NOMO-1 (cell line): ENCODE data around the gene SMAD1.
A peak's percentile ranks its signal among the peaks of the same experiment; 100 is the strongest.
"Not testable (repeated sequence)": the region's sequence is repeated elsewhere in the genome, so short reads cannot be mapped to it uniquely, and the experiment has no call there.

ENCODE experiments used
- DNase-seq, 2 experiments: peaks; one replicate each; lab custom pipeline; 2025; ENCODE audit not compliant: unreplicated experiment in 2 of 2; lab: John Stamatoyannopoulos, UW

SMAD1 gene

DNA sequence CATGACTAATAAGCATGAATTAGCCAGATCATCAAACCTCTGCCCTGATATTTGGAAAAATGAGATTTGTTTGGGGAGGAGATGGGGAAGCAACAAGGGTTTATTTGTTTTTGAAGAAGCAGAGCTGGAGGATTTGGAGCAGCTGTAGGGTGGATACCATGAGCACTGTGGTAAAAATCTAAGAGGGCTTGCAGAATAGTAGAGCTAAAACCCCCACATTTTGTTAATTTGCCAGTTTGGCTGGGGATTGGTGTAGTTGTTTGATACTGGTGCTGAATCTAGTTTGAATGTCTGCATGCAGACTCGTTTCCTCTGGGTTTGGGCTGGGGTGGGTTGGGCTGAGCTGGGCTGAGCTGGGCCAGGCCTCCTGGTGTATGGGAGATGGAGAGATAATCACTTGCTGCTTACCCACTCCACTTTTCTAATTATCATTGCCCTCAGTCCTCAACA lies 43.7 kb downstream of the SMAD1 start:
- DNase-seq: no peak

DNA sequence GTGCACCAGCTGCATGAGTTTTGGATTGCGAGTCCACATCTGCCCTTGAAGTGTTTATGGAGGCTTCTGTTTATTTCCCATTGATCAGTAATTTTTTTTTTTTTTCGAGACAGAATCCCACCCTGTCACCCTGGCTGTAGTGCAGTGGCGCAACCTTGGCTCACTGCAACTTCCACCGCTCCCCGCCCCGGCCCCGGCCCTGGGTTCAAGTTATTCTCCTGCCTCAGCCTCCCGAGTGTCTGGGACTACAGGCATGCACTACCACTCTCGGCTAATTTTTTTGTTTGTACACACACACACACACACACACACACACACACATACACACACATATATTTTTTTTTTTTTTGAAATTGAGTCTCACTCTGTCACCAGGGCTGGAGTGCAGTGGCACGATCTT lies 46.1 kb downstream of the SMAD1 start:
- no peak for DNase-seq

DNA sequence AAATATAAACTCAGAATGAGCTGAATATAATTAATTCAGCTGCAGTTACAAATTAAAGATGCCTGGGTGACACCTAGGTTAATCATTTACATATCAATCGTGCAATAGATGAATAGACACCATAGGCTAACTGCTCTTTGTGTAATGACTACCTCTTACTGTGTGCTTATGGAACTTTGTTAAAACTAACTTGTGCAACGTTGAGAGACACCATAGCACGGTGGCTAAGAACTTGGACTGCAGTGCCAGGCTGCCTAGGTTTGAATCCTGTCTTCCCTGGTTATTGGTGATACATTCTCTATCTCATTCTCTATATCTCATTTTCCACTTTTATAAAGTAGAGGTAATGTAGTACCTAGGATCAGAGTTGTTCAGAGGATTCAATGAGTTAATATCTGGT lies 46.9 kb downstream of the SMAD1 start:
- no peak for DNase-seq

DNA sequence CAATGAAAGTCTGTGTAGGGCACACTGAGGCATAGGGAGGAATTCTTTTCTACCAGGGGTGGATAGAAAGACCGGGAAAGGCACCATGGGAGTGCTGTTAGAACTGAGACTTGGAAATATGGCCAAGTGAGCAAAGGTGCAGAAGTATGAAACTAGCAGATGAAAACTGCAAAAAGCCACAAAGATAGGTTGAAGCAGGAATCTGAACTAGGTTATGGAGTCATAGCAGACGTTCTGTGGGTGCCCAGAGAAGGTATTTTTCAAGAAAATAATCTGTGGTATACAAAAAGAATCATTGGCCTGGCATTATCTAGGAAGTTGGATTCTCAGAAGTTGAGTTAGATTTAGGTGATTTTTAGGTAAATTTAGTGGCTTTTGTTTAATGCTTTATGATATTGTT lies 48.5 kb downstream of the SMAD1 start:
- no peak for DNase-seq

DNA sequence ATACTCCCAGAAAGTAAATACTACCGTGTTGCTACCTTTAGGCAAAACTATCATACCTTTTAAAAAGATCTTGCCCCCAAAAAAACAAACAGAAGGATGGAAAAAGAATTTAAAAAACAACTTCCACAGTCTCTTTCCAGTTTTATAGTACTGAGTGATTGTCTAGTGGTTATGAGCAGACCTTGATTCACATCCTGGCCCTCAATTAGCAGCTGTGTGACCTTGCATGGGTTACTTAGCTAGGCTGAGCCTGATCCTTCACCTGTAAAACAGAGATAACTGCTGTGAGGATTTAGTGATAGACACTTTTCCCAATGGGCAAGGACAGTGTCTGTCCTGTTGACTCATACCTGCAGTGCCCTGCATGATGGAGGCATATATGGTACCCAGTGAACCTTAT lies 49.0 kb downstream of the SMAD1 start:
- DNase-seq: no peak

DNA sequence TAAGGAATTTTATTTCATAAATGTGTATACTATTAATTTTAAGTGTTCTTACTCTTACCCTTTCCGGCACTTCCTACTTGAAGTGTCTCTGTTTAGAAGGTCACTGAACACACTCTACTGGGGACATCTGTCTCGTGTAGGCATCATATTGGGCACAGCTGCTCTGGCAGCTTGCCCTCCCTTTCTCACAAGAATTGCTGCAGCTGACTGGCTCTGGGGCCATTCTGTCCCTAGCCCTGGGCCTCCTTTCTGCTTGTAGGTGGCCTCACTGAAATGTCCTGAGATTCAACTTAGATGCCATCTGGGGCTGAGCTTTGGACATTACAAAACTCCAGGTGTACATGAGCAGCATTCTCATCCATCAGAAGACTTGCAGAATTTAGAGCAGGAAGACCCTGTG lies 49.6 kb downstream of the SMAD1 start:
- DNase-seq: no peak

DNA sequence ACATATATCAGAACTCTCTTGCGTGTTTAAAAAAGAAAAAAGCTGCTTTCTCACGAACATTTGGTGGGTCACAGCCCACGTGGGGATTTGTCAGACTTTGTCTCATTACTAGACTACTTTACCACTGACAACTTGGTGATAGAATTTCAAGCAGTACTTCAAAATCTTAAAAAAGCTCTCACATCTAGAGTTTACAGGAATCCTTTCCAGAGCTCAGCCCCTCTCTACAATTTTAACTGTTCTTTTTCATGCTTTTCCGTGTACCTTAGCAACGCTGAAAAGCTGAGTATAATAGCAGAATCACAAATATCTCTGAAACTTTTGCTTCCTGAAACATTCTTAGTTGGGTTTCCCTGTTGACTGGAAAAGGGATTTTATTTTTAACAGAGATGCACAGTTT lies 50.2 kb downstream of the SMAD1 start:
- DNase-seq: no peak

DNA sequence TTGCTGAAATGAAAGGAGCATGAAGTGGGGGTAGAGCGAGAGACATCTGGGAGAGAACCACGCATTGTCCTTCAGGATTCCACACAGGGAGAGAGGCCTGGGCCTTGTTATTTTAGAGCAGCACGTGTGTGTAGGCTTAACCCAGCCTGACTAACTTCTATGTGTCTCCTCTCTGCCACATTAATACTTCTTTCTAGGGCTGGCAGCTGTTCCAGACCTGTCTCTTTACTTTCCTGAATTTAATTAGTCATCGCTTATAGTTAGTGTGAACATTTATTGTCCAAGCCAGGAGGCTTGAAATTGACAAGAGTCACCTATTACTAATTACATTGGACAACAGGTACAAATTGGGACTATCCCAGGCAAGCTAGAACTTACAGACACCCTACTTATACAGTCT lies 51.3 kb downstream of the SMAD1 start:
- DNase-seq: no peak

DNA sequence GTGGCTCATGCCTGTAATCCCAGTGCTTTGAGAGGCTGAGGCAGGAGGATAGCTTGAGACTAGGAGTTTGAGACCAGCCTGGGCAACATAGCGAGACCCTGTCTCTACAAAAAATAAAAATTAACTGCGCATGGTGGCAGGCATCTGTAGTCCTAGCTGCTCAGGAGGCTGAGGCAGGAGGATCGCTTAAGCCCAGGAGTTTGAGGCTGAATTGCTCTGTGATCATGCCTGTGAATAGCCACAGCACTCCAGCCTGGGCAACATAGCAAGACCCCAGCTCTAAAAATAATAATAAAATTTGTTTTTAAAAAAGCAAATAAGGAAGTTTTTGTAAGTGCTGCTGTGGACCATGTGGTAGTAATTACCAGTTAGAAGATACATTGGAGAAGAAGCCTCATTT lies 51.8 kb downstream of the SMAD1 start:
- DNase-seq: not testable (repeated sequence)

DNA sequence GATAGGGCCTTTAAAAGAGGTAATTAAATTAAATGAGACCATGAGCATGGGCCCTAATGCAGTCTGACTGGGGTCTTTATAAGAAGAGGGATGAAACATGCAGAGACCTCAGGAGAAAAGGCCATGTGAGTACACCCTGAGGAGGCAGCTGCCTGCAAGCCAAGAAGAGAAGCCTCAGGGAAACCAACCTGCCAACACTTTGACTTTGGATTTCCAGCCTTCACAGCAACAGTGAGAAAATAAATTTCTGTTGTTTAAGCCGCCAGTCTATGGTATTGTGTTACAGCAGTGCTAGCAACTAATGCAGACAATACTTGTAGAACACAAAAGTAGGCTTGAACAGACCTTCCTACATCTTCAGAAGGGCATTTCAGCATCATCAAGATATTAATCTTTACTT lies 52.3 kb downstream of the SMAD1 start:
- DNase-seq: no peak

DNA sequence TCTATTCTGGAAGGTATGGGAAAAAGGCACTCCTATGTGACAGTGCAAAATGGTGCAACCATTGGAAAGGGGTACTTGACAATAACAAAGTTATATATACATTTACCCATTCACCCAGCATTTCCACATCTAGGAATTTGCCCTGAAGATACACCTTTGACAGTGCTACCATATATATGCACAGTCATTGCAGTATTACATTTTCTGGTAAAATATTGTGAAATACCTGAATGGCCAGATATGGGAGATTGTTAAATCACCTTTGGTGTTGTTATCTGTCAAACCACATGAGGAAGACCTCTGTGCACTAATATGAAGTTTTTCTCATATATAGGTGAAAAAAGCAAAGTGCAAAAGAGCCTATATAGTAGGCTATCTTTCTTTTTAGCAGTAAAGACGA lies 53.5 kb downstream of the SMAD1 start:
- no peak for DNase-seq

DNA sequence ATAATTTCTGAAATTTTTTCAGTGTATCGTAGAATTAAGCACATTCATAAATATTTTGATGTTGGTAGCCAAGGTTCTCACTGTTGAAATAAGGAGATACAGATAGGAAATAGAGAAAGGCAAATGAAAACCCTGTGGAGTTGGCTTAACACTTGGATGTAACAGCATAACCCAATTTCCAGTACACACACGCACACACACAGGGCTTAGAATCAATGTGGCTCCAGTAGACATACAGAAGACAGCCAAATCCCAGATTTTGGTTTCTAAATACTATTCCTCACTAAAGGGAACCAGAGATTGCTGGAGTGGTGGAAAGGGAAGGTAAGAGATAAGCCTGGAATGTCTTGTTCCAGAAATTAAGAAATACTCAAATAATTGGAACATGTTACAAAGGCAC lies 54.4 kb downstream of the SMAD1 start:
- no peak for DNase-seq

DNA sequence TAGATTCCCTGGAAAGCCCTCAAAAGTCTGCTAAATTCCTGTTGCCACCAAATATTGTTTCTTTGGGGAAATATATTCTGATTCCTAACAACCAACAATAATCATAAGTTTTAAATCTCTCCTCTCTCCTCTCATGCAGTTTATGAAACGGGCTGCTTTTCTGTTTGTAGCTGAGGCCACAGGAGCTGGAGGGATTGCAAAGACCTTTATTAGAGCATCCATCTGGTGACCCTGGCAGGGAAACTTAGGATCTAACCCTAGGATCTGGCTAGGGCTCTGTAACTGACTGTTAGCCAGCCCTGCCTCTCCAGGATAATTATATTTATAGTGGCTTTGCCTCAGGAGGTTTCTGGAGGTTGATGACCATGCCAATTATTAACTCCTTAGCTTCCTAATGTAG lies 56.9 kb downstream of the SMAD1 start:
- DNase-seq: no peak

DNA sequence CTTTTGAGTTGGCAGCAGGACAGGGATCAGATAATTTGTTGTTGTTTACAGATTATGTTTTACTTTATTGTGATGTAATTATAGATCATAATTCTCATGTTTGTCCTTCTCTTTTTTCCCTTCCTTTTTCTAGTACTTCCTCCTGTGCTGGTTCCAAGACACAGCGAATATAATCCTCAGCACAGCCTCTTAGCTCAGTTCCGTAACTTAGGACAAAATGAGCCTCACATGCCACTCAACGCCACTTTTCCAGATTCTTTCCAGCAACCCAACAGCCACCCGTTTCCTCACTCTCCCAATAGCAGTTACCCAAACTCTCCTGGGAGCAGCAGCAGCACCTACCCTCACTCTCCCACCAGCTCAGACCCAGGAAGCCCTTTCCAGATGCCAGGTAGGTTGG lies 58.0 kb downstream of the SMAD1 start:
- no peak for DNase-seq

DNA sequence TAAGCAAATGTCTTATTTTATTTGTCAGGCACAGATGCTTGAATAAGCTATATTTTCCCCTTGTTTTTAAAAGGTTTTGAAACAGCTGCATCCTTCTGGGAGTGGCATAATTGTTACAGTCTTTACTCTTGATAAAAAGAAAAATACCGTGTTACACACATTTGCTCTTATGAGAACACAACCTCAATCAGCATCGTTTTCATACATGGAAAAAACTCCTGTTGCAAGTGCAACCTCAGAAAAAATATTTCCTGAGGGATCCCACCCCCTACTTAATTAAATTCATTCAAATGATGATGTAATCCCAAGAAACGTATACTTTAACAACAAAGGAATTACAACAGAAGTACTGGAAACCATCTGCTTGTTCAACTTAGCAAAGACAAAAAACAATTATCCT lies 58.6 kb downstream of the SMAD1 start:
- no peak for DNase-seq

DNA sequence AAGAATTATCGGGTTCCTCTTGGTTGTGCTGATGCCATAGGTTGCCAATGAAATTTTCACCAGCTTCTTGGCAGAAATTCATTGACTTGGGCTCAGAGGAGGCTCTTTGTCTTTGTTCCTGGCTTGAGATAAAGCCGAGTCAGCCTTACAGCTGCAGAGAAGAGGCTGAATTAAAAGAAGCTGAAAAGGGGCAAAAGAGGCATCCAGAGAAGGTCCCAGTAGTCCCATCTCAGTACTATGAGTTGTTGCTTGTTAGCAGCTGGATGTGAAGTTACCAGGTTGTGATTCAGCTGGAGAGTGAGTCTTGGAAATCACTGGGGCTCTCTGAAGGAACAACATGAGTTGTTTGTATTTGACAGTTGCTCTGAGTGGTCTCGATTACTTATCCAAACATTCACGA lies 59.7 kb downstream of the SMAD1 start:
- DNase-seq: no peak

DNA sequence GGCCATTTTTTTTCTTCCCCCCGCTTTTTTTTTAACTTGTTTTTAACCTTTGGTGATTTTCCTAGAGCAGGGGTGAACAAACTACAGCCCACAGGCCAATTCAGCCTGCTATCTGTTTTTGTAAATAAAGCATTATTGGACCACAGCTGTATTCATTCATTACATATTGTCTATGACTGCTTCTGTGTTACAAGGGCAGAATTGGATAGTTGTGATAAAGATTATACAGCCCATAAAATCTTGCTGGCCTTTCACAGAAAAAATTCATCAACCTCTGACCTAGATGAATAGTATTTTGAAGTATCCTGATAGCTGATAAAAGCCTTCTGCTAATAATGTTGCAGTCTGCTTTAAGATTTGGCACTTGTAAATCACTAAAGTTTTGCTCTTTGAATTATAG lies 63.4 kb downstream of the SMAD1 start:
- no peak for DNase-seq

DNA sequence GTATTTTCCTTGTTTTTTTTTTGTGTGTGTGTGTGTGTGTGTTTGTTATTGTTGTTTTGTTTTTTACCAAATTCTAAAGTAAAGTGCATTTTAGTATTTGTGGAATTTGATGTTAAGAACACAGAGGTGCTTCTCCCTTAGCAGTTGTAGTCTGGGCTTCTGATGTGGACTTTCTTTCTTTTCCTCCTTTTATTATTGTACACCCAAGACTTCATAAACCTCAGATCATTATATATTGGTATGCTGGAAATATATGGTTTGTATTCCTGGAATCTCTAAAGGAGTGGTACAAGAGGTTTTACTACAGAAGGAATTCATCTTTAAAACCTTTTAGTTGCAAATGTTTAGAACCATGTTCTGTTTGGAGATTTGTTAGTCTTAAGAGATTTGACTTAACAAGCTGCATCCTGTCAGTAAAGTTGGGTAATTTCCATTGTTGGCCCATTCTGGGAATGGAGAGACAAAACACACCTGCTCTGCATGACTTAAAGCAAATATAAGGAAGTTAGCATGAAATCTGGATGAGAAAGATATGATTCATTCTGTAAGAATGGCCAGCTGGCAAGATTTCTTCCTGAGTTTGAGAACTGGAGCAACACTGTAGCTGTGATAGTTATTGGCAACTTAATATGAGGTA lies 64.0 kb downstream of the SMAD1 start:
- DNase-seq: peak in 1 of 2 experiments; percentile 1

DNA sequence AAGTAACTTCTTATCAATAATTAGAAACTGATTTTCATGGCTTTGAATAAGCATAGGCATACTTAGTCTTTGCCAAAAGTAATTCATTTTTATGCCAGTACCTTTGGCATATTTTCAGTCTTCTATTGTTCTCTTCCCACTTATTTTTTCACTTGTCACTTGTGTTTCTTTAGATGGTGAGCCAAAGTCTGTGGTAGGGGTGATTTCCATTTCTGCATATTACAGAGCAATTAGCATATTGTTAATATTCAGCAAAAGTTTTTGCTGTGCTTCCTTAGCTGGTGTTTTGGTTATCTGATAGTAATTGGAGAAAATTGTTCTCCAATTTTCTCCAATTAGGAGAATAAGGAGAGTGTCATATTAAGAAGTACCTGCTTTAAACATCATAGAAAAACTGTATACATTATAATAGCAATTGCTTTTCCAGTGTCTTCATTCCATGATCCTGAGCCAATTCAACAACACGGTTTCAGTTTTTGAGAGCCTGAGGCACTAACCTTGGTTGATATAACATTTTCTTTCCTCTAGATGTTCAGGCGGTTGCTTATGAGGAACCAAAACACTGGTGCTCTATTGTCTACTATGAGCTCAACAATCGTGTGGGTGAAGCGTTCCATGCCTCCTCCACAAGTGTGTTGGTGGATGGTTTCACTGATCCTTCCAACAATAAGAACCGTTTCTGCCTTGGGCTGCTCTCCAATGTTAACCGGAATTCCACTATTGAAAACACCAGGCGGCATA lies 64.7 kb downstream of the SMAD1 start:
- DNase-seq: no peak

DNA sequence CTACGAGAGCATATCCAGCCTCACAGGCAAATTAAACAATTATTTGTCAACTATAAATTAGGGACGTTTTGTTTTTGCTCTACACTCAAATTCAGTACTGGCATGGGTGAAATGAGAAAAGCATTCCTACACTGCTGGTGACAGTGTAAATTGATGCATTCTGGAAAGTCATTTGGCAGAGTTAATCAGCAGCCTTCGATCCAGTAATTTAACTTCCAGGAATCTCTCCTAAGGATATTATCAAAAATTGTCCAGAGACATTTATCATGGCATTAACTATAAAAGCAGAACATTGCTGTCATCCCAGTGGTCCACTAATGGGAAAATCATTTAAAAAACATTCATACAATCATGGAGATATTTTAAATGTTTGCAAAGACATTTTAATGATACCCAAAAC lies 70.0 kb downstream of the SMAD1 start:
- DNase-seq: no peak

DNA sequence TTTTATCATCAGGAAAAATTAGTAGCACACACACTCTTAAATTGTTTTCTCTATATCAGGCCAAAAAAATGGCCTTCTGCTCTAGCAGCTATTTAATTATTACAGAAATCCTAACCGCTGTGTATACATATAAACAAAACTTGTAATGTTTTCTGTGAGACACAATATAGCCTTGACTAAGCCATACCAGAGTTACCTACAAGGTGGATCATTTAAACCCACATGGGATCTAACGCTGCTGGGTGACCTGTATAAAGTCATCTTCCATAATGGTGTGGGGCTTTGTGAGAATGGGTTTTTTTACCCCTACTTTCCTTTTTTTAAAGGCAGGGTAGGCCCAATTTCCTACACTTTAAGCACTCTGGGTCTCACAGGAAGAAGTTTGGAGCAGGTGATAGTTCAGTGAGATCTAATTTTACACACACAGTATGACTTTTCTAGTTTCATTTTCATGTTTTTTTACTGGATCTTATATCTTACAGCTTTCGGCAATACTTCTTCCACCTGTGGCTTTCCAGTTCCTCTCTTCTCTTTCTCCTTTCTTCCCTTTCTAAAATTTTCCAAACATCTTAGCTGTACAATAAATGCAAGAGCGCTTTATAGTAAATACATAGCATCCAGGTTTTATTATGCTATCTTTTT lies 70.6 kb downstream of the SMAD1 start:
- no peak for DNase-seq

DNA sequence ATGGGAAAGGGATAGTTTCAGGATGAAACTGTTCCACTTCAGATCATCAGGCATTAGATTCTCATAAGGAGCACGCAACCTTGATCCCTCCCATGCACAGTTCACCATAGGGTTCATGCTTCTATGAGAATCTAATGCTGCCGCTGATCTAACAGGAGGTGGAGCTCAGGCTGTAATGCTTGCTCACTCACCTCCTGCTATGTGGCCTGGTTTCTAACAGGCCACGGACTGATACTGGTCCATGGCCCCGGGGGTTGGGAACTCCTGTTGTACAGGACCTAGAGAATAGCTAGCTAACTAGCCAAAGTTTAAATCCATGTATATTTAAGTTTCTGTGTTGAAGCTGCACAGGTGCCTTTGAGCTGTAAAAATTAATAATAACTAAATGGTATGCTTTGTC lies 71.7 kb downstream of the SMAD1 start:
- no peak for DNase-seq
